ENCODE results near the gene ZNF586.
A peak's percentile ranks its signal among the peaks of the same experiment; 100 is the strongest.

The ZNF586 gene

DNA sequence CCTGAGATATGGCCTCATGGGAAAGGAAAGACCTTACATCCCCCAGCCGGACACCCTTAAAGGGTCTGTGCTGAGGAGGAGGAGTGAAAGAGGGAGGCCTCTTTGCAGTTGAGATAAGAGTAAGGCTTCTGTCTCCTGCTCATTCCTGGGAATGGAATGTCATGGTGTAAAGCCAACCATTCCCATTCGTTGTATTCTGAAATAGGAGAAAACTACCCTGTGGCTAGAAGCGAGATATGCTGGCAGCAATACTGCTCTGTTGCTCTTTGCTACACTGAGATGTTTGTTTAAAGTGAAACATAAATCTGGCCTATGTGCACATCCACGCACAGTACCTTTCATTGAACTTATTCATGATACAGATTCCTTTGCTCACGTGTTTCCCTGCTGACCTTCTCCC is 59.8 kb downstream of the ZNF586 start:
- CTCF ChIA-PET: no interaction called here
- POLR2A ChIA-PET: no interaction called here
- no peak for TF ChIP-seq L3MBTL2 (conservative IDR thresholded peaks at IDR 0.05)
- DNase-seq (ENCODE audit: extremely low spot score): no peak

DNA sequence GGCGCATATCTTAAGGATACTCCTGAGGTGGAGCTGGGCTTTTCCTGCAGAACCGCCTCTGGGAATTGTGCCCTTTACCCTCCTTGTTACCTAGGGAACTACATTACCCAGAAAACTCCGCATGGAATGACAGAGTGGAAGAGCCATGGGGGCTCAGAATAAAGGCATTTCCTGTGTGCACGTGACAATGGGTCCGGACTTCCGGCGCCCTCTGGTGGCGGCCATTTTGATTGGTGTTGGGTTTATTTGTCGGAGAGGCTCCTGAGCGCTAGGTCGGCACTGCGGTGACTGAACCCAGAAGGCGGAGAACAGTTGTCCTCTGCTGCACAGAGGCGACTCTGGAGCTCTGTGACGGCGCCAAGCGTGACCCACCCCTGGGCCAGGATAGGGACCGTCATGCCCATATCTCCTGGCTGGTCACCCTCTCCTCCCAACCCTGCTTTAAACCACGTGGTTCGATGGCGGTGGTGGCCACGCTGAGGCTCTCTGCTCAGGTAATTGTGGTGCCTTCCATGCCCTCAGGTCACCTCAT is 60.7 kb downstream of the ZNF586 start, which contains the start of gene ZNF587B:
ZNF587B (plus strand) TSS at position 229 of the 532 bp plus-strand sequence; CDS start at position 459, 230 bp downstream.
- CTCF ChIA-PET: no interaction called here

More for the DNA sequence above, 60.7 kb downstream of the ZNF586 start, which contains the start of gene ZNF587B:
- POLR2A ChIA-PET: no interaction called here
- TF ChIP-seq FOXA1 (IDR thresholded peaks at IDR 0.05) (no peak), HDGF (IDR thresholded peaks at IDR 0.05; ENCODE audit: borderline replicate concordance) (no peak), TARDBP (IDR thresholded peaks at IDR 0.05) (no peak), ARNT (IDR thresholded peaks at IDR 0.05) (no peak), ZNF384 (IDR thresholded peaks at IDR 0.05) (no peak), SP1 (IDR thresholded peaks at IDR 0.05) (no peak), ELF4 (IDR thresholded peaks at IDR 0.05) (no peak), SUZ12 (IDR thresholded peaks at IDR 0.05) (no peak), FOXK2 (IDR thresholded peaks at IDR 0.05) (no peak), FOXM1 (IDR thresholded peaks at IDR 0.05; ENCODE audit: borderline replicate concordance) (no peak), PKNOX1 (IDR thresholded peaks at IDR 0.05) (no peak), BHLHE40 (IDR thresholded peaks at IDR 0.05; ENCODE audit: borderline replicate concordance) (no peak), LEF1 (IDR thresholded peaks at IDR 0.05; ENCODE audit: borderline replicate concordance) (no peak), L3MBTL2 (conservative IDR thresholded peaks at IDR 0.05) (no peak), NFRKB (IDR thresholded peaks at IDR 0.05) (no peak), CTBP1 (IDR thresholded peaks at IDR 0.05; ENCODE audit: borderline replicate concordance) (no peak)
- peak; percentile 13 for DNase-seq (ENCODE audit: extremely low spot score)

Data from HEK293T (cell line).